Smooth muscle cell of the coronary artery (primary cell): ENCODE measurements around the gene PCDHGA1. TPM values are rescaled to one million over a fixed set of nuclear protein-coding genes. Genes with fewer than 3 reads are reported as not detected.

Experiments used
- total RNA-seq: library from RNA; depleted of rRNA; stranded (reverse); fragments of >200 nt; gene quantifications from 2 replicates; pipeline ENCODE4 v1.2.3, GENCODE V29; 2014; ENCODE audit warnings: low replicate concordance

PCDHGA1 gene
- total RNA-seq, 1 donor from 2014 or later, result 0.75 TPM

GRCh38 chr5:141397756-141398551 is 67.6 kb downstream of the PCDHGA1 start, which contains the start of gene PCDHGB5:
Gene PCDHGB5 (plus strand): TSS chr5:141397947. CDS start chr5:141398128, 181 bp downstream.

GRCh38 chr5:141402553-141403243 is 72.4 kb downstream of the PCDHGA1 start, which contains the start of gene PCDHGA9:
Gene PCDHGA9 (plus strand): TSS chr5:141402778. CDS start chr5:141402953, 175 bp downstream.

GRCh38 chr5:141407790-141408505 is 77.6 kb downstream of the PCDHGA1 start, which contains the start of gene PCDHGB6:
Gene PCDHGB6 (plus strand): TSS chr5:141408021. CDS start chr5:141408203, 182 bp downstream.

GRCh38 chr5:141412854-141413539 is 82.7 kb downstream of the PCDHGA1 start, which contains the start of gene PCDHGA10:
Gene PCDHGA10 (plus strand): TSS chr5:141412987. CDS start chr5:141413176, 189 bp downstream.

GRCh38 chr5:141417494-141418172 is 87.3 kb downstream of the PCDHGA1 start, which contains the start of gene PCDHGB7:
Gene PCDHGB7 (plus strand): TSS chr5:141417677. CDS start chr5:141417860, 183 bp downstream.

GRCh38 chr5:141420855-141421488 is 90.7 kb downstream of the PCDHGA1 start, which contains the start of gene PCDHGA11:
Gene PCDHGA11 (plus strand): TSS chr5:141421051. CDS start chr5:141421228, 177 bp downstream.

GRCh38 chr5:141430332-141431113 is 100.2 kb downstream of the PCDHGA1 start, which contains the start of gene PCDHGA12:
Gene PCDHGA12 (plus strand): TSS chr5:141430507. CDS start chr5:141430760, 253 bp downstream.

GRCh38 chr5:141475625-141476131 is 145.4 kb downstream of the PCDHGA1 start, which contains the start of gene PCDHGC3:
Gene PCDHGC3 (plus strand): TSS chr5:141475966. CDS start chr5:141476117, 151 bp downstream.

GRCh38 chr5:141484641-141485311 is 154.5 kb downstream of the PCDHGA1 start, which contains the start of gene PCDHGC4:
Gene PCDHGC4 (plus strand): TSS chr5:141485030. CDS start chr5:141485174, 144 bp downstream.

GRCh38 chr5:141488591-141489561 is 158.6 kb downstream of the PCDHGA1 start, which contains the start of gene PCDHGC5:
Gene PCDHGC5 (plus strand): TSS chr5:141489081. CDS start chr5:141489241, 160 bp downstream.

Other genes starting within 250 kb of the PCDHGA1 start
- 1.1 and 3.7 TPM in 2 replicates for gene PCDHB2, start 235.9 kb upstream of the PCDHGA1 start, total RNA-seq
- 0.15 and 1.1 TPM in 2 replicates for gene PCDHB3, start 230.0 kb upstream of the PCDHGA1 start, total RNA-seq
- 0.08 and 0.23 TPM in 2 replicates for gene PCDHB4, start 208.7 kb upstream of the PCDHGA1 start, total RNA-seq
- gene PCDHB5, start 195.3 kb upstream of the PCDHGA1 start, total RNA-seq, result 2.3 and 3.7 TPM in 2 replicates
- gene PCDHB6, start 180.5 kb upstream of the PCDHGA1 start, total RNA-seq, result 0.08 TPM in 1 of 2 replicates, not detected in the other
- gene PCDHB7, start 157.9 kb upstream of the PCDHGA1 start, total RNA-seq, result 0.30 and 0.47 TPM in 2 replicates
- 0.23 and 0.35 TPM in 2 replicates for gene PCDHB8, start 152.7 kb upstream of the PCDHGA1 start, total RNA-seq
- 0.23 and 0.70 TPM in 2 replicates for gene PCDHB16, start 148.1 kb upstream of the PCDHGA1 start, total RNA-seq
- 0.12 and 0.30 TPM in 2 replicates for gene PCDHB9, start 143.4 kb upstream of the PCDHGA1 start, total RNA-seq
- gene PCDHB10, start 138.2 kb upstream of the PCDHGA1 start, total RNA-seq, result 0.59 and 0.68 TPM in 2 replicates
- gene PCDHB11, start 130.9 kb upstream of the PCDHGA1 start, total RNA-seq, result 0.38 and 0.70 TPM in 2 replicates
- 0.15 and 0.23 TPM in 2 replicates for gene PCDHB12, start 121.8 kb upstream of the PCDHGA1 start, total RNA-seq
- 0.59 and 0.75 TPM in 2 replicates for gene PCDHB13, start 116.6 kb upstream of the PCDHGA1 start, total RNA-seq
- gene PCDHB14, start 107.2 kb upstream of the PCDHGA1 start, total RNA-seq, result 0.59 and 2.1 TPM in 2 replicates
- gene PCDHB15, start 85.1 kb upstream of the PCDHGA1 start, total RNA-seq, result 0.70 and 1.2 TPM in 2 replicates
- gene SLC25A2, start 26.5 kb upstream of the PCDHGA1 start, total RNA-seq, result 0.23 TPM in 1 of 2 replicates, not detected in the other
- 69.5 and 80.4 TPM in 2 replicates for gene TAF7, start 9.7 kb upstream of the PCDHGA1 start, total RNA-seq
- 1.2 and 1.7 TPM in 2 replicates for gene PCDHGA2, start 8.2 kb downstream of the PCDHGA1 start, total RNA-seq
- 0.23 and 0.98 TPM in 2 replicates for gene PCDHGA3, start 13.3 kb downstream of the PCDHGA1 start, total RNA-seq
- 1.5 and 2.4 TPM in 2 replicates for gene PCDHGB1, start 19.6 kb downstream of the PCDHGA1 start, total RNA-seq
- 3.2 and 4.4 TPM in 2 replicates for gene PCDHGA4, start 24.5 kb downstream of the PCDHGA1 start, total RNA-seq
- 1.6 and 2.0 TPM in 2 replicates for gene PCDHGB2, start 29.5 kb downstream of the PCDHGA1 start, total RNA-seq
- gene PCDHGA5, start 33.6 kb downstream of the PCDHGA1 start, total RNA-seq, result 0.98 and 1.3 TPM in 2 replicates
- gene PCDHGB3, start 39.7 kb downstream of the PCDHGA1 start, total RNA-seq, result 3.5 and 5.6 TPM in 2 replicates
- 2.2 and 2.3 TPM in 2 replicates for gene PCDHGA6, start 43.4 kb downstream of the PCDHGA1 start, total RNA-seq
- 2.3 and 2.8 TPM in 2 replicates for gene PCDHGA7, start 52.2 kb downstream of the PCDHGA1 start, total RNA-seq
- 22.8 and 23.2 TPM in 2 replicates for gene PCDHGB4, start 57.2 kb downstream of the PCDHGA1 start, total RNA-seq
- 2.0 and 4.0 TPM in 2 replicates for gene PCDHGA8, start 62.1 kb downstream of the PCDHGA1 start, total RNA-seq
- gene PCDHGB5, start 67.4 kb downstream of the PCDHGA1 start, total RNA-seq, result 11.5 and 16.9 TPM in 2 replicates
- 1.7 and 2.8 TPM in 2 replicates for gene PCDHGA9, start 72.3 kb downstream of the PCDHGA1 start, total RNA-seq
- gene PCDHGB6, start 77.5 kb downstream of the PCDHGA1 start, total RNA-seq, result 1.9 and 3.5 TPM in 2 replicates
- gene PCDHGA10, start 82.5 kb downstream of the PCDHGA1 start, total RNA-seq, result 2.6 and 4.2 TPM in 2 replicates
- gene PCDHGB7, start 87.2 kb downstream of the PCDHGA1 start, total RNA-seq, result 6.7 and 7.3 TPM in 2 replicates
- 4.7 and 7.1 TPM in 2 replicates for gene PCDHGA11, start 90.5 kb downstream of the PCDHGA1 start, total RNA-seq
- gene PCDHGA12, start 100.0 kb downstream of the PCDHGA1 start, total RNA-seq, result 5.8 and 9.9 TPM in 2 replicates
- 29.7 and 39.8 TPM in 2 replicates for gene PCDHGC3, start 145.5 kb downstream of the PCDHGA1 start, total RNA-seq
- gene PCDHGC4, start 154.5 kb downstream of the PCDHGA1 start, total RNA-seq, result 0.90 and 2.5 TPM in 2 replicates
- gene PCDHGC5, start 158.6 kb downstream of the PCDHGA1 start, total RNA-seq, result 1.4 and 1.8 TPM in 2 replicates